ENCODE measurements around the gene UBAP2L.

DNA sequence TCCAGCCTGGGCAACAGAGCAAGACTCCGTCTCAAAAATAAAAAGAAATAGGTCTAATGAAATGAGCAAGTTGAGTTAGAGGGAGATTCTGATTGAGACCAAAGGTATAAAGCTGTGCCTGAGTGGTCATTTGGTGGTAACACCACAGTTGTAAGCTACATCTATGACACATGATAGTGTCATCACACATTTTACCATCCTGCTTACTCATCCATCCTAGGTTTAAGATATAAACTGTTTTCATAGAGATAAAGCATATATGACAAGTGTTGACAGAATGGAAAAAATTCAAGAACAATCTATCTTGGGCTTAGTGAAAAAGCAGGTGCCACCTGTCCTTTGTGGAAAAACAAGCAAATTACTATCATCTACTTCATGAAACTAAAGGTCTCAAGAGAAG lies 7.5 kb upstream of the UBAP2L start:
- no peak for TF ChIP-seq ZNF253 (CRISPR knock-in tag; conservative IDR thresholded peaks at IDR 0.05)
- TF ChIP-seq, protein P1, sequence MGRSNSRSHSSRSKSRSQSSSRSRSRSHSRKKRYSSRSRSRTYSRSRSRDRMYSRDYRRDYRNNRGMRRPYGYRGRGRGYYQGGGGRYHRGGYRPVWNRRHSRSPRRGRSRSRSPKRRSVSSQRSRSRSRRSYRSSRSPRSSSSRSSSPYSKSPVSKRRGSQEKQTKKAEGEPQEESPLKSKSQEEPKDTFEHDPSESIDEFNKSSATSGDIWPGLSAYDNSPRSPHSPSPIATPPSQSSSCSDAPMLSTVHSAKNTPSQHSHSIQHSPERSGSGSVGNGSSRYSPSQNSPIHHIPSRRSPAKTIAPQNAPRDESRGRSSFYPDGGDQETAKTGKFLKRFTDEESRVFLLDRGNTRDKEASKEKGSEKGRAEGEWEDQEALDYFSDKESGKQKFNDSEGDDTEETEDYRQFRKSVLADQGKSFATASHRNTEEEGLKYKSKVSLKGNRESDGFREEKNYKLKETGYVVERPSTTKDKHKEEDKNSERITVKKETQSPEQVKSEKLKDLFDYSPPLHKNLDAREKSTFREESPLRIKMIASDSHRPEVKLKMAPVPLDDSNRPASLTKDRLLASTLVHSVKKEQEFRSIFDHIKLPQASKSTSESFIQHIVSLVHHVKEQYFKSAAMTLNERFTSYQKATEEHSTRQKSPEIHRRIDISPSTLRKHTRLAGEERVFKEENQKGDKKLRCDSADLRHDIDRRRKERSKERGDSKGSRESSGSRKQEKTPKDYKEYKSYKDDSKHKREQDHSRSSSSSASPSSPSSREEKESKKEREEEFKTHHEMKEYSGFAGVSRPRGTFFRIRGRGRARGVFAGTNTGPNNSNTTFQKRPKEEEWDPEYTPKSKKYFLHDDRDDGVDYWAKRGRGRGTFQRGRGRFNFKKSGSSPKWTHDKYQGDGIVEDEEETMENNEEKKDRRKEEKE (IDR thresholded peaks at IDR 0.05; ENCODE audit: borderline replicate concordance in 1 of 2, control insufficient read depth in 1 of 2, low read depth in 2 of 2, low read length in 1 of 2), result no peak
